ENCODE results near the gene MSLN.
A peak's percentile ranks its signal among the peaks of the same experiment; 100 is the strongest.

MSLN gene

GRCh38 chr16:760545-761343, at the start of gene MSLN:
TSS of gene MSLN (plus strand) at chr16:760734. CDS start at chr16:762681, 1,947 bp downstream.
- DNase-seq, result no peak

DNA sequence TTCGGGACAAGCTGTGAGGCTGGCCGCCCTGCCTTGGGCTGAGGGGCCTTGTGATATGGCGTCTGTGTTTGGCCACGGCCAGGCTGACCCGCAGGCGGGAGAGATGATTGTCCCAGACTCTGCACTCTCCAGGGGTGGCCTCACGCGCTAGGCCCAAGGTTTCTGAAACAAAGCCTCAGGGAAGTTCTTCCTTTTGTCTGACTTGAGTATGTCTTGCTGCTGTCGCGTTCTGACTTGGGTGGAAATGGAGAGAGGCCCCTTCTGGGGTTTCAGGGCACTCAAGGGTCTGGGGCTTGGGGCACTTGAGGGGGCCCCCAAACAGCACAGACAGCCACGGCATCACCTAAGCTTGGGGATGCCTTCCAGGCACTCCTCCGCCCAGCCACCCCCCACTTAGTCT, 49.5 kb upstream of the MSLN start:
- DNase-seq, result no peak

- DNase-seq, result peak in 1 of 2 experiments; percentile 45
These were observed 48.8 kb upstream of the MSLN start for GRCh38 chr16:711548-712320.

GRCh38 chr16:712740-713250, 47.7 kb upstream of the MSLN start:
- DNase-seq, result peak; percentile 86 to 88

DNA sequence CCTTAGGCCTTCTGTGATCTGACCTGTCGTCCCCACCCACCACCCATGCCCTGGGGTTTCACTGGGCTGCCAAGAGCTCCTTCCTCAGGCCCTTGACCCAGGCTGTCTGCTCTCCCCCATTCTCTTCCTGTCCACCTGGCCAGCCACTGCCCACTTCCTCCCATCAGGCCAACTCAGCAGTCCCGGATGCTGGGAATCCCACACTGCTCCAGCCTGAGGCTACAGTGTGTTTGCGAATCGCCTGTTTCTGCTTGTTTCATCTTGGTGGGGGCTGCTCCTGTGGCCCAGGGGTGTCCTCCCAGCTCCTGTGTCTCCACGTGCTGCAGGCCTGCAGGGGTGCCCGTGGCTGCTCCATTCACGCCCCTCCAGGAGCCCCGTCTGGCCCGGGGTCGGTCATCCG, 46.5 kb upstream of the MSLN start:
- DNase-seq, result peak in 1 of 2 experiments; percentile 38

DNA sequence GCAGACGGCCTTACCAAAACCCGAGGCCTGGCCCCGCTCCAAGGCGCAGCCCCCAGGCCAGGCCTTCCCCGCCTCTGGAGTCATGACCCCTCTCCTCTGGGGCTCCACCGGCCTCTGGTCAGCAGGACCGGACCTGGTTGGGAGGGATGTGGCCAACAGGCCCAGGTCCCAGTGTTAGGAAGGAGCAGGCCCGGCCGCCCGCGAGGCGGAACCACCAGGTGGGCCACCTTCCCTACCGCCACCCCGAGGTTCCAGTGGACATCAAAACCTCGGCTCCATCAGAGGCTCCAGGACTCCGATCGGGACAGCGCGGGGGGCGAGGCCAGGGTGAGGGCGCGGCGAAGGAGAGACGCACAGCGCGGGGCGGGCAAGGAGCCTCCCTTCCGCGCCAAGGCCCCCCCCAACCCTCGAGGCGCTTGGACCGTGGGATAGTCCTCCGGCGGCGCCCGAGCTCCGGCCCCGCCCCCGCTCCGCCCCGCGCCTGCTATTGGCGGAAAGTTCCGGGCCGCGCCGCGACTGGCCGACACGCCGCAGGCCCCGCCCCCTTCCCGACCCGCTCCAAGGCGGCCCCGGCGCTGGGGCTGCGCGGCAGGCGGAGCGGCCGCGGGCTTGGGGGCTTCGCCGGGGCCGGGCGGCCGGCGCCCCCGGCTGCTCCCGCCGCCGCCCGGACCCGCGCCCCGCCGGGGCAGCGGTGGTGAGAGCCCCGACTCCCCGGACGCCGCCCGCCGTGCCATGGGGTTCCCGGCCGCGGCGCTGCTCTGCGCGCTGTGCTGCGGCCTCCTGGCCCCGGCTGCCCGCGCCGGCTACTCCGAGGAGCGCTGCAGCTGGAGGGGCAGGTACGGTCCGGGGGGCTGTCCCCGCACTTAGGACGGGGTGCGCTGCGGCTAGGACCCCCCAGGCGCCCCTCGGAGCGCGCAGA, 45.7 kb upstream of the MSLN start, which contains the start of gene METRN:
METRN (plus strand) TSS at position 561 of the 919 bp plus-strand sequence; CDS start at position 733, 172 bp downstream.
- DNase-seq, result peak; percentile 33 to 72

GRCh38 chr16:715477-716199, 44.9 kb upstream of the MSLN start:
- no peak for DNase-seq

GRCh38 chr16:716200-716568, 44.4 kb upstream of the MSLN start:
- DNase-seq, result peak in 1 of 2 experiments; percentile 29

GRCh38 chr16:716768-717325, 43.7 kb upstream of the MSLN start:
- no peak for DNase-seq

- DNase-seq, result no peak
These were observed 42.9 kb upstream of the MSLN start for GRCh38 chr16:717450-718245.

GRCh38 chr16:718389-718788, 42.1 kb upstream of the MSLN start:
- no peak for DNase-seq

DNA sequence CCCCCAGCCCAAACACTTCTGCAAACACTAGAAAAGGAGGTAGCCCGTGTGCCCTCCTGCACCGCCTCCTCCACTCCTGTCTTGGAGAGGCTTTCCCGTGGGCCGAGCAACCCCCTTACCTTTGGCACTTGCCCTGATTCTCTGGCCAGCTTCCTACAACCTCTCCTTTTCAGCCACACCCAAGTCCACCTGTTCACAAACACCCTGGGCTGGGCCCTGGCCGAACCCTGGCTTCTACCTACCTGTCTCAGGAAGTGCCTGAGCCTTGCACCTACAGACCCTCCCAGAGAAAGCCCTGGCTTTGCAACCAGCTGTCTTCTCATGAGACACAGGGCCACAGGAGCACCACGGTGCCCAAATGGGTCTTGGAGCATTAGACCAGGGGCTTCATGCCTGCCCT, 41.6 kb upstream of the MSLN start:
- DNase-seq, result no peak

DNA sequence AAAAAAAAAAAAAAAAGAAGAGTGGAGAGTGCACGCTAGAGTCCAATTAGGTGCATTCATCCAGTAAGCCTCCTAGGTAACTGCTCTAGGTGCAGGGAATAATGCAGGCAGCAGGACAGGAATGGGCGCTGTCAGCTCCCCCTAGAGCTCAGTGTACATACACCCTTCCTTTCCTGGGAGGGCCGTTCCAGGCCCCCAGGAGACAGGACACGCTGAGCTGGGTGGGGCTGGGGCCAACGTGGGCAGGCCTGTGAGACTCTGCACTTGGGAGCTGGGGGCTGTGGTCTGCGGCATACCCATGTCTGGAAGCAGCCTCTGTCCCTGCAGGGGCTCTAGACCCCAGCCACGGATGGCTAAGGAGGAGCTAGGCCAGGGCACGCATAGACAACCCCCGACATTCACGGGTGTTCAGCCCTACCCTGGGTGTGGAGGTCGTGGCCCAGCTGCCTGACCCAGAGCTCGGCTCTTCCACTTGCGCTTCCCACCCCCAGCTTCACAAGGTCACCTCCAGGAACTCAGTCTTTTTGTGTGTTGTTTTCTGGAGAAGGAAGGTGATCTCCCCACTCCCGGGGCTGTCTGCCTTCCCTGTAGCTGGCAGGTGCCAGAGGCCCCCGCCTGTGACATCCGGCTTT, 40.6 kb upstream of the MSLN start:
- DNase-seq, result peak in 1 of 2 experiments; percentile 39

- DNase-seq, result peak; percentile 54 to 59
These were observed 40.0 kb upstream of the MSLN start for GRCh38 chr16:720447-720989.

- peak; percentile 29 to 58 for DNase-seq
These were observed 39.4 kb upstream of the MSLN start, which contains the start of gene ANTKMT for GRCh38 chr16:720990-721764. TSS of gene ANTKMT (plus strand) at chr16:721146. CDS start at chr16:721275, 129 bp downstream.

- DNase-seq, result no peak
These were observed 38.6 kb upstream of the MSLN start for GRCh38 chr16:721765-722540.

DNA sequence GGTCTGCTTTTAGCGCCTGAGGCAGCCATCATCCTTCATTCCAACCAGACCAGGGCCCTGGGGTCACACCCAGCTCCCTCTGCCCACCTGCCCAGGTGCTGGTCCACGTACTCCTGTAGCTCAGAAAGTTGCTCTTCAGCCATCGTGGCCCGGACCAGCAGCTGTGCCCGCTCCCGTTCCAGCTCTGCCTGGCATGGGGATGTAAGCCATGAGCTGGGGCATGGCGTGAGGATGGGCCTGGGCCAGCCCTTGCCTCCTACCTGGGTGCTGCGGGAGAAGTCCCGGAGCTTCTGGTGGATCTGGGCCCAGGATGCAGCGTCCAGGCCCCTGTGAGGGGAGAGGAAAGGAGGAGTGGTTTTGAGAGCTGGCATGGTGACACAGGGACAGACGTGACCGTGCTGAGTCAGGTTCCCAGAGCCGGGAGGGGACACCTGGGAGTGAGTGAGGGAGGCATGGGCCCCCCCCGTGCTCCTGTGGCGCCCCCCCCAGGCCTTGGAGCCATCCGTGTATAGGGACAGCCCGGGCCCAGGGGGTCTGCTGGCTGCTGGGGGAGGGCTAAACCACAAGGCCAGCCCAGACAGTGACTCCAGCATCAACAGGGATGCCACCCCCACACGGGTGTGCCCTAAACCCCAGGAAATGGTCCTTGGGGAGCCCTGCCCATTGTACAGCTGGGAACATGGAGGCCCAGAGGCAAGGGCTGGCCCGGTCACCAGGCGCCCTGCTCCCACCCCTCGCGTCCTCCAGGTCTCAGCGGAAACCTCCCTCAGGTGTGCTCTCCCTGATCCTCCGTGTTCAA, 37.5 kb upstream of the MSLN start:
- no peak for DNase-seq
